NCI-H82 (cell line): ENCODE results near the gene CYTH3.
A peak's percentile ranks its signal among the peaks of the same experiment; 100 is the strongest.
"Not testable (repeated sequence)": the region's sequence is repeated elsewhere in the genome, so short reads cannot be mapped to it uniquely, and the experiment has no call there.

Experiments used
- DNase-seq: peaks from one replicate; lab custom pipeline; 2025; lab: John Stamatoyannopoulos, UW

The CYTH3 gene

GRCh38 chr7:6229284-6229683, 43.1 kb downstream of the CYTH3 start:
- DNase-seq: peak; percentile 46

GRCh38 chr7:6228361-6229229, 43.8 kb downstream of the CYTH3 start:
- no peak for DNase-seq

- no peak for DNase-seq
Measured at GRCh38 chr7:6227294-6227846, 45.1 kb downstream of the CYTH3 start.

GRCh38 chr7:6226194-6226799, 46.1 kb downstream of the CYTH3 start:
- DNase-seq: no peak

- DNase-seq: peak; percentile 72
Measured at GRCh38 chr7:6223411-6223810, 49.0 kb downstream of the CYTH3 start.

- DNase-seq: not testable (repeated sequence)
Measured at GRCh38 chr7:6223010-6223409, 49.4 kb downstream of the CYTH3 start.

GRCh38 chr7:6221340-6222319, 50.8 kb downstream of the CYTH3 start:
- DNase-seq: peak; percentile 9

GRCh38 chr7:6218329-6218728, 54.1 kb downstream of the CYTH3 start:
- DNase-seq: no peak

- DNase-seq: no peak
Measured at GRCh38 chr7:6212008-6212407, 60.4 kb downstream of the CYTH3 start.

- DNase-seq: no peak
Measured at GRCh38 chr7:6210621-6211372, 61.6 kb downstream of the CYTH3 start.

GRCh38 chr7:6209340-6209739, 63.1 kb downstream of the CYTH3 start:
- DNase-seq: no peak

- DNase-seq: no peak
Measured at GRCh38 chr7:6208573-6209328, 63.7 kb downstream of the CYTH3 start.

- no peak for DNase-seq
Measured at GRCh38 chr7:6205971-6206660, 66.3 kb downstream of the CYTH3 start.

GRCh38 chr7:6203381-6203780, 69.0 kb downstream of the CYTH3 start:
- DNase-seq: no peak

GRCh38 chr7:6202117-6202516, 70.3 kb downstream of the CYTH3 start:
- DNase-seq: no peak

GRCh38 chr7:6200971-6201370, 71.5 kb downstream of the CYTH3 start:
- no peak for DNase-seq

- DNase-seq: no peak
Measured at GRCh38 chr7:6198689-6199595, 73.5 kb downstream of the CYTH3 start.

GRCh38 chr7:6197801-6198551, 74.4 kb downstream of the CYTH3 start:
- DNase-seq: no peak
